DOHH2 (cell line): ENCODE measurements around the gene HEATR9.

Experiments
- H3F3A ChIP-seq: fragments of 200-600 bp; sonication (generic), shearing (Covaris generic); 2 replicates; pipeline ENCODE4 v1.6.0; 2016; ENCODE audit warnings: antibody characterized with exemption, mild to moderate bottlenecking; ENCODE audit not compliant: control insufficient read depth, insufficient read depth
- H3K27ac ChIP-seq: fragments of 200-600 bp; sonication (generic); 2 replicates; pipeline ENCODE4 v1.5.1; 2014; ENCODE audit warnings: low read depth, mild to moderate bottlenecking, low read length, moderate library complexity
- H3K27me3 ChIP-seq: fragments of 200-600 bp; sonication (generic); 2 replicates; pipeline ENCODE4 v1.6.1; 2014; ENCODE audit warnings: mild to moderate bottlenecking, low read length, mixed read lengths; ENCODE audit not compliant: control insufficient read depth
- H3K36me3 ChIP-seq: fragments of 200-600 bp; sonication (generic); 2 replicates; pipeline ENCODE4 v1.6.1; 2014; ENCODE audit warnings: mild to moderate bottlenecking, low read length, moderate library complexity, mixed read lengths; ENCODE audit not compliant: control insufficient read depth
- H3K4me1 ChIP-seq: fragments of 200-600 bp; sonication (generic); 2 replicates; pipeline ENCODE4 v1.6.1; 2014; ENCODE audit warnings: mild to moderate bottlenecking, low read length, mixed read lengths; ENCODE audit not compliant: control insufficient read depth
- H3K4me2 ChIP-seq: fragments of 200-600 bp; sonication (generic); 2 replicates; pipeline ENCODE4 v1.6.0; 2014; ENCODE audit warnings: mild to moderate bottlenecking, low read length, moderate library complexity
- H3K4me3 ChIP-seq: fragments of 200-600 bp; sonication (generic); 2 replicates; pipeline ENCODE4 v1.5.1; 2014; ENCODE audit warnings: mild to moderate bottlenecking, low read length, mixed read lengths
- H3K79me2 ChIP-seq: fragments of 200-600 bp; sonication (generic); 2 replicates; pipeline ENCODE4 v1.6.1; 2014; ENCODE audit warnings: mild to moderate bottlenecking, low read length, mixed read lengths; ENCODE audit not compliant: control insufficient read depth
- H3K9me2 ChIP-seq: fragments of 200-600 bp; sonication (generic); replicated peaks from 2 replicates; pipeline ENCODE4 v1.6.1; 2014; ENCODE audit warnings: mild to moderate bottlenecking, low read length, mixed read lengths; ENCODE audit not compliant: control insufficient read depth
- H3K9me3 ChIP-seq: fragments of 200-600 bp; sonication (generic); 2 replicates; pipeline ENCODE4 v1.6.1; 2014; ENCODE audit warnings: antibody characterized with exemption, low read length, mixed read lengths; ENCODE audit not compliant: control insufficient read depth, insufficient read depth
- H4K20me1 ChIP-seq: fragments of 200-600 bp; sonication (generic); 2 replicates; pipeline ENCODE4 v1.6.0; 2014; ENCODE audit warnings: low read depth, mild to moderate bottlenecking, antibody characterized with exemption, low read length, moderate library complexity; ENCODE audit not compliant: control insufficient read depth, insufficient read depth
- EZH2phosphoT487 ChIP-seq: fragments of 200-600 bp; sonication (generic); IDR thresholded peaks from 2 replicates; pipeline ENCODE4 v1.6.1; 2017; ENCODE audit warnings: borderline replicate concordance, mild to moderate bottlenecking, antibody characterized with exemption, low read length, moderate library complexity, mixed read lengths
- TF ChIP-seq, protein P1 (sequence below): fragments of 200-600 bp; sonication (generic); IDR thresholded peaks from one replicate; pipeline ENCODE4 v1.5.1; 2014; ENCODE audit warnings: antibody characterized with exemption, mild to moderate bottlenecking, low read depth, low read length; ENCODE audit not compliant: poor library complexity, severe bottlenecking

HEATR9 gene

DNA sequence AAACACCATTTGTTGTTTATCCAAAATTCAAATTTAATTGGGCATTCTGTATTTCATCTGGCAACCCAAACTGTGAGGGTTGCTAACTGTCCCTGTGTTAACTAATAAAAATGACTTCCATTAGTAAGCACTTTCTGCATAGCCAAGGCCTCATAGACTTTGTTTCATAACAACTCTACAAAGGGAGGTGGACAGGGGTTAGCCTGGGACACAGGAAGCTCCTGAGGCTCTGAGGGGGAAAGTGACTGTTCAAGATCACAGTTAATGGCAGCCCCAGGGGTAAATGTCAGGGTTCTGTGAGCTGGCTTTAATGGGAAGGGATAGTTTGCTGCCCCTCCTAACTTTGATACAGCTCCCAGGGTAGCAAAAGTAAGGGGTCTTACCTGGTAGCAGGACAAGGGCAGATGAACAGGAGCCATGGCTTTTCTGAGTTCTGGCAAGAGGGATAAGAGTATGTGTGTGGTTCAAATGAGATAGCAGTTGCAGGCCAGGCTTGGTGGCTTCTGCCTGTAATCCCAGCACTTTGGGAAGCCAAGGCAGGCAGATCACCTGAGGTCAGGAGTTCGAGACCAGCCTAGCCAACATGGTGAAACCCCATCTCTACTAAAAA is 2.2 kb downstream of the HEATR9 start:
- Histone ChIP-seq H3K4me2 (no peak overlapping the region), H3K27ac (no peak overlapping the region)

GRCh38 chr17:35865412-35866340 is 3.0 kb downstream of the HEATR9 start:
- no peaks in the 10 kb centered on the region for H3K9me2 ChIP-seq
- no peak for TF ChIP-seq EZH2phosphoT487
- TF ChIP-seq, protein P1, sequence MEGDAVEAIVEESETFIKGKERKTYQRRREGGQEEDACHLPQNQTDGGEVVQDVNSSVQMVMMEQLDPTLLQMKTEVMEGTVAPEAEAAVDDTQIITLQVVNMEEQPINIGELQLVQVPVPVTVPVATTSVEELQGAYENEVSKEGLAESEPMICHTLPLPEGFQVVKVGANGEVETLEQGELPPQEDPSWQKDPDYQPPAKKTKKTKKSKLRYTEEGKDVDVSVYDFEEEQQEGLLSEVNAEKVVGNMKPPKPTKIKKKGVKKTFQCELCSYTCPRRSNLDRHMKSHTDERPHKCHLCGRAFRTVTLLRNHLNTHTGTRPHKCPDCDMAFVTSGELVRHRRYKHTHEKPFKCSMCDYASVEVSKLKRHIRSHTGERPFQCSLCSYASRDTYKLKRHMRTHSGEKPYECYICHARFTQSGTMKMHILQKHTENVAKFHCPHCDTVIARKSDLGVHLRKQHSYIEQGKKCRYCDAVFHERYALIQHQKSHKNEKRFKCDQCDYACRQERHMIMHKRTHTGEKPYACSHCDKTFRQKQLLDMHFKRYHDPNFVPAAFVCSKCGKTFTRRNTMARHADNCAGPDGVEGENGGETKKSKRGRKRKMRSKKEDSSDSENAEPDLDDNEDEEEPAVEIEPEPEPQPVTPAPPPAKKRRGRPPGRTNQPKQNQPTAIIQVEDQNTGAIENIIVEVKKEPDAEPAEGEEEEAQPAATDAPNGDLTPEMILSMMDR, result no peak
- no peaks in the 10 kb centered on the region for H3K4me1 ChIP-seq
- H3K79me2 ChIP-seq, result no peaks in the 10 kb centered on the region
- H3K9me3 ChIP-seq, result no peaks in the 10 kb centered on the region
- no peaks in the 10 kb centered on the region for H3K36me3 ChIP-seq
- H3K27ac ChIP-seq, result no peak overlapping the region
- no peak overlapping the region for H3K4me2 ChIP-seq
- no peaks in the 10 kb centered on the region for H4K20me1 ChIP-seq
- no peaks in the 10 kb centered on the region for H3F3A ChIP-seq
- H3K27me3 ChIP-seq, result no peaks in the 10 kb centered on the region
- H3K4me3 ChIP-seq, result no peak overlapping the region

More for the DNA sequence above, 2.2 kb downstream of the HEATR9 start:
- Histone ChIP-seq H3K4me1 (no peaks in the 10 kb centered on the region), H3K9me2 (no peaks in the 10 kb centered on the region), H3K27me3 (no peaks in the 10 kb centered on the region), H3K79me2 (no peaks in the 10 kb centered on the region), H3K4me3 (no peak overlapping the region), H3K9me3 (no peaks in the 10 kb centered on the region), H3K36me3 (no peaks in the 10 kb centered on the region), H4K20me1 (no peaks in the 10 kb centered on the region), H3F3A (no peaks in the 10 kb centered on the region)
- TF ChIP-seq EZH2phosphoT487, result no peak
- TF ChIP-seq, protein P1, result no peak

- Histone ChIP-seq H3K79me2 (no peaks in the 10 kb centered on the region), H3K9me3 (no peaks in the 10 kb centered on the region), H4K20me1 (no peaks in the 10 kb centered on the region), H3K27me3 (no peaks in the 10 kb centered on the region), H3K4me3 (no peak overlapping the region), H3K9me2 (no peaks in the 10 kb centered on the region), H3K27ac (no peak overlapping the region), H3F3A (no peaks in the 10 kb centered on the region), H3K36me3 (no peaks in the 10 kb centered on the region), H3K4me2 (no peak overlapping the region), H3K4me1 (no peaks in the 10 kb centered on the region)
- TF ChIP-seq, protein P1, result no peak
- TF ChIP-seq EZH2phosphoT487, result no peak
These were observed 3.8 kb downstream of the HEATR9 start for GRCh38 chr17:35864853-35865252.
